LNCaP clone FGC (cell line): Measurements from ENCODE around the gene ONECUT3.
"Not testable (repeated sequence)": the region's sequence is repeated elsewhere in the genome, so short reads cannot be mapped to it uniquely, and the experiment has no call there.

Experiments
- DNase-seq: peaks from one replicate; pipeline ENCODE4 v3.0.0-alpha.2; 2011; ENCODE audit warnings: low read depth
- H3K4me3 ChIP-seq: 2 replicates; pipeline ENCODE4 v1.5.1; 2011; ENCODE audit warnings: mild to moderate bottlenecking, low read depth, low read length, control low read depth
- TF ChIP-seq, protein P1 (sequence below): IDR thresholded peaks from 2 replicates; pipeline ENCODE4 v1.5.1; 2012; ENCODE audit warnings: mild to moderate bottlenecking; ENCODE audit not compliant: control insufficient read depth, insufficient read depth; ENCODE audit errors: extremely low read depth

Gene ONECUT3

DNA sequence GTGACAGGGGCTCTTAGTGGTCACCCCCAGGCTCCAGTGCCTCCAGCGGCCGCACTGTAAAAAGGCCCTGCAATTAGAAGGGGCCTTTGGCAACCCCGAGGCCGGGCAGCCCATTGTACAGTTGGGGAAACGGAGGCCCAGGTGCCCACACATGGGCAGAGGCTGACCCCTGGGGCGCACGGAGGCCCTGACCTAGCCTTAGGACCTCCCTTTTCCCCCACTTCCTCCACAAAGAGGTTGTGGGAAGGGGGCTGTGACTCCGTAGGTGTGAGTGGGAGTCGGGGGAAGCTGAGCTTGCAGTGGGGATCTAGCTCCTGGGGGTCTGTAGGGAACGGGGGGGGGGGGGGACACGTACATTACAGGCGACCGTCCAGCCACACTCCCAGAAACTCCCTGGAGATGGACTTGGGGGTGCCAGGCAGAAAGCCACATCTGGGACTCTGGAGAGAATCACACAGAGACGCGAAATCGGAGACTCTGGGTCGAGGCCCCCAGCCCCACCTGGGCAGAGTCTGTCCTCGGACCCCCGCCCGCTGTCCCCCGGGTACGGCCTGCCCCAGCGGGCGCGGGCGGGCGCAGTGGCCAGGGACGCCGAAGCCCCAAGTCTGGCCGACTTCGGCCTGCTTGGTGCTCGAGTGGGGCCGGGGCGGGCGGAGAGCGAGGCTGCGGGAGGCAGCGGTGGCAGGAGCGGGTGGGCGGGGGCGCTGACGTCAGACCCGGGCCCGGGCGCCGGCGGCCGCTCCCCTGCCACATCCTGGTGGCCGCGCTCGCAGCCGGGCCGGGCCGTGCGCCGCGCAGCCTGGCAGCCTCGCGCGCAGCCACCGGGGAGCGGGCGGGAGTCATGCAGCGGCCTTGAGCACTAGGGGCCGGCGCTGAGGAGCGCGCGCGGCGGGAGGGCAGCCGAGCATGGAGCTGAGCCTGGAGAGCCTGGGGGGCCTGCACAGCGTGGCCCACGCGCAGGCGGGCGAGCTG lies at the start of gene ONECUT3:
Gene ONECUT3 (plus strand): TSS at position 750 of the 972 bp plus-strand sequence. CDS start 157 bp downstream, at position 907.
- TF ChIP-seq, protein P1, sequence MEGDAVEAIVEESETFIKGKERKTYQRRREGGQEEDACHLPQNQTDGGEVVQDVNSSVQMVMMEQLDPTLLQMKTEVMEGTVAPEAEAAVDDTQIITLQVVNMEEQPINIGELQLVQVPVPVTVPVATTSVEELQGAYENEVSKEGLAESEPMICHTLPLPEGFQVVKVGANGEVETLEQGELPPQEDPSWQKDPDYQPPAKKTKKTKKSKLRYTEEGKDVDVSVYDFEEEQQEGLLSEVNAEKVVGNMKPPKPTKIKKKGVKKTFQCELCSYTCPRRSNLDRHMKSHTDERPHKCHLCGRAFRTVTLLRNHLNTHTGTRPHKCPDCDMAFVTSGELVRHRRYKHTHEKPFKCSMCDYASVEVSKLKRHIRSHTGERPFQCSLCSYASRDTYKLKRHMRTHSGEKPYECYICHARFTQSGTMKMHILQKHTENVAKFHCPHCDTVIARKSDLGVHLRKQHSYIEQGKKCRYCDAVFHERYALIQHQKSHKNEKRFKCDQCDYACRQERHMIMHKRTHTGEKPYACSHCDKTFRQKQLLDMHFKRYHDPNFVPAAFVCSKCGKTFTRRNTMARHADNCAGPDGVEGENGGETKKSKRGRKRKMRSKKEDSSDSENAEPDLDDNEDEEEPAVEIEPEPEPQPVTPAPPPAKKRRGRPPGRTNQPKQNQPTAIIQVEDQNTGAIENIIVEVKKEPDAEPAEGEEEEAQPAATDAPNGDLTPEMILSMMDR: no peak
- DNase-seq: no peak
- H3K4me3 ChIP-seq: no peak within 1 kb of the TSS

DNA sequence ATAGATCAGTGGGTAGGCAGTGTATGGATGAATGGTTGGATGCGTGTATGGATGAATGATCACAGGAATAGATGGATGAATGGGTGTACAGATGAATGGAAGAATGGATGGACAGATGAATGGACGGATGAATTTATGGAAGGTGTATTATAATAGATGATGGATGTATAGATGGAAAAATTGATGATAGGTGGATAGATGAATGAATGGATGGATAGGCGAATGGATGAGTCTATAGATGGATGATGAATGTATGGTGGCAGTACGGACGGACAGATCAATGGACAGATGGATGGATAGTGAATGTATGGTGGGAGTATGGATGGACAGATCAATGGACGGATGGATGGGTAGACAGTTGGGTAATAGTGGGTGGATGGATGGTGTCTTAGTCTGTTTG lies 49.0 kb upstream of the ONECUT3 start:
- TF ChIP-seq, protein P1: no peak
- no peak overlapping the region for H3K4me3 ChIP-seq
- no peak for DNase-seq

DNA sequence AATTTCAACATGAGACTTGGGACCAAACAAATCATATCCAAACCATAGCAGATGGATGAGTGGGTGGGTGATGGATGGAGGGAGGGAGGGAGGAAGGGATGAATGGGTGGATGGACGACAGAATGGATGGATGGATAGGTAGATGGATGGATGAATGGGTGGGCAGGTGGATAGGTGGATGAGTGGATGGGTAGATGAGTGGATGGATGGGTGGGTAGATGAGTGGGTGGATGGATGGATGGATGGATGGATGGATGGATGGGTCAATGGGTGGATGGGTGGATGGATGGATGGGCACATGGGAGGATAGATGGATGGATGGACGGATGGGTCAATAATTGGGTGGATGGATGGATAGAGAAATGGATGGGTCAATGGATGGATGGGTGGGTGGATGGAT lies 47.9 kb upstream of the ONECUT3 start:
- TF ChIP-seq, protein P1: no peak

DNA sequence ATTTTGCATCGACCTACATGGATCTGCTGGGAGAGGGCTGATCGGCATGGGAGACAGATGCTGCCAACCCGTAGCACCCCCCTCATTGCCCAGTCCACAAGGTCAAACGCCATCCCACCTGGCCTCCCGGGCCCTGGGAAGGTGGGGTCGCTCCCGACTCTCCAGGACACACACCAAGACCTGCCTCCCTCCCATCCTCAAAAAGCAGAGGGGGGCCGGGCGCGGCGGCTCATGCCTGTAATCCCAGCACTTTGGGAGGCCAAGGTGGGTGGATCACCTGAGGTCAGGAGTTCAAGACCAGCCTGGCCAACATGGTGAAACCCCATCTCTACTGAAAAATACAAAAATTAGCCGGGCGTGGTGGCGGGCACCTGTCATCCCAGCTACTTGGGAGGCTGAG lies 46.7 kb upstream of the ONECUT3 start:
- not testable (repeated sequence) for DNase-seq, H3K4me3 ChIP-seq

More for the DNA sequence above, 47.9 kb upstream of the ONECUT3 start:
- no peak overlapping the region for H3K4me3 ChIP-seq
- no peak for DNase-seq

DNA sequence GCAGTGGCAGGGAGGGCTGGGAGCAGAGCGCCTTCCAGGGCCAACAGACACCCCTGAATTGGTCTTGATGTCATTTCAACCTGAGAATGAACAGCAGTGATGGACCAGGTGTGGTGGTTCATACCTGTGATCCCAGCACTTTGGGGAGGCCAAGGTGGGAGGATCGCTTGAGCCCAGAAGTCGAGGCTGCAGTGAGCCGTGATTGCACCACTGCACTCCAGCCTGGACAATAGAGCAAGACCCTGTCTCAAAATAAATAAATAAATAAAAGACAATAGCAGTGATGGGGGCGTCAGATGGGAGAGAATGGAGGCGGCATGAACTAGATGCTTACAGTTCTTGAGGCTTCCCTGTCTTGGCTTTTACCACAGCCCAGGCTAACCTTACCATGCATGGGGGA lies 46.1 kb upstream of the ONECUT3 start:
- TF ChIP-seq, protein P1: no peak
- DNase-seq: no peak
- no peak overlapping the region for H3K4me3 ChIP-seq

DNA sequence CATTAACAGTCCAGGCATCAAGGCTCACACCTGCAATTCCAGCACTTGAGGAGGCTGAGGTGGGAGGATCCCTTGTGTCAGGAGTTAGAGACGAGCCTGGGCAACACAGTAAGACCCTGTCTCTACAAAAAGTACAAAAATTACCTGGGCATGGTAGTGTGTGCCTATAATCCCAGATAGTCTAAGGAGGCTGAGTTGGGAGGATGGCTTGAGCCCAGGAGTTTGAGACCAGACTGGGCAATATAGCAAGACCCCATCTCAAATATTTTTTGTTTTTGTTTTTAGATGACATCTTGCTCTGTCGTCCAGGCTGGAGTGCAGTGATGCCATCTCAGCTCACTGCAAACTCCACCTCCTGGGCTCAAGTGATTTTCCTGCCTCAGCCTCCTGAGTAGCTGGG lies 40.1 kb upstream of the ONECUT3 start:
- H3K4me3 ChIP-seq: no peak overlapping the region
- TF ChIP-seq, protein P1: no peak
- no peak for DNase-seq

DNA sequence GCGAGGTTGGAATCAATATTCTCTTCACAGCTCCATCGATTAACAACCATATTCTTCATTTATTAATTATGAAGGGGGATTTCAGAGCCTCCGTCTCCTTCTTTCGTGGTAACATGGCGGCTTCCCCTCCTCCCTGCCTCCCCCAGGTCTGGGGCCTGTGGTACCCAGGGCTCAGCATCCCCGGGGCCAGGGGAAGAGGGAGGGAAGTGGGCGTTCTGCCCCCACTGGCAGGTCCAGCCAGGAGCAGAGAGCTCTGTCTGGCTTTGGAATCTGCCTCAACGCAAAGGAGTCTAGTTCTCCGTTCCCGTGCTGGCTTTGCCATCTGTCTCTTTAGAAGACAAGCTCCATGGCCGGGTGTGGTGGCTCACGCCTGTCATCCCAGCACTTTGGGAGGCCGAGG lies 37.8 kb upstream of the ONECUT3 start:
- DNase-seq: no peak
- no peak overlapping the region for H3K4me3 ChIP-seq
- TF ChIP-seq, protein P1: no peak
